UCSD-AML1 (cell line): ENCODE data around the gene IL18.
"Not testable (repeated sequence)": the region's sequence is repeated elsewhere in the genome, so short reads cannot be mapped to it uniquely, and the experiment has no call there.

ENCODE experiments used
- DNase-seq: peaks from one replicate; lab custom pipeline; 2025; ENCODE audit not compliant: unreplicated experiment; lab: John Stamatoyannopoulos, UW

Gene IL18

DNA sequence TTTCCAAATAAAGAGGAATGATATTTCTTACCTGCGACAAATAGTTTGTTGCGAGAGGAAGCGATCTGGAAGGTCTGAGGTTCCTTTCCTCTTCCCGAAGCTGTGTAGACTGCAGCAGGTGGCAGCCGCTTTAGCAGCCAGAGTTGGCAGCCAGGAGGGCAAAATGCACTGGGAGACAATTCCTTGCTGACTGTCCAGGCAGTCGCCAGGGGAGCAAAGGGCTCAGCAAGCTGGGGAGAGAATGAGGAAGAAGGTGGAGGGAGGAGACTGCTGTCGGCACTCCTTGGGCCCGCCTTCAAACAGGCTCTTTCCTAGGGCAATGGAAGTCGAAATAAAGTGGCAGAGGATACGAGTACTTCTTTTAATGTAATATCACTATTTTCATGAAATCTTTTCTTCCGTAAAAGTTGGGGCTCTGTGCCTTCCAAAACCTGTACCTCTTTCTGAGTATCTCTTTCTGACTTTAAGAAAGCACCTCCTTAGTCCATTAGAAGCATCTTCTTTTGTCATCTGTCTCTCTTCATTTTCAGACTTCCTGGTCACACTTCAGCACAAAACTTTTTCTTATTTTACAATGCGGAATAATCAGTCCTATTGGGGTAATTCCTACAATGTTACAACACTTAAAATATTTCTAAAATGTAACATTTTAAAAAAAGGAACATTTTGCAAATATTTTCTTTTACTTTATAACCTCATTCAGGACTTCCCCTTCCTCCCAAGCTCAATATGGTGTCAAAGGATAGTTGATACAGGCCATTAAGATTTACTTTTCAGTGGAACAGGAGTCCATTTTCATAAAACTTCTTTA lies at the start of gene IL18:
TSS of gene IL18 (minus strand) at position 220 of the 811 bp plus-strand sequence. CDS start 9,041 bp downstream, outside the sequence.
- peak; percentile 71 for DNase-seq

DNA sequence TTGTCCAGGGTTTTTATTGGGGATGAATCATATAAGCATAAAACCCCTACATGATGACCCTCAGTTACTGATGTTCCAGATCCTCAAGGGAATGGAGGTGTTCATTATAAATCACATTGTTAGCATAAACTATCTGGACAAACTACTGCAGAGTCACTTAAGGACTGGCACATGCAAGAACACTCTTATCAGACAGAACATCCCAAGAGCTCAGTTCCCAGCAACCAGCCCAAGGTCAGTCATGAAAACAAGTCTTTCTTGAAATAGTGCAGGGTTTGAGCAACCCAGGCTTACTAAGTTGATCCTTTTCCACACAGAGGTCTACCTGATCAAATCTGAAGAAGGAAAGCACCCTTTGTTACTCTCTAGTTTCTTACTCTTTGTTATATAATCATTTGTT lies 48.8 kb upstream of the IL18 start:
- no peak for DNase-seq

DNA sequence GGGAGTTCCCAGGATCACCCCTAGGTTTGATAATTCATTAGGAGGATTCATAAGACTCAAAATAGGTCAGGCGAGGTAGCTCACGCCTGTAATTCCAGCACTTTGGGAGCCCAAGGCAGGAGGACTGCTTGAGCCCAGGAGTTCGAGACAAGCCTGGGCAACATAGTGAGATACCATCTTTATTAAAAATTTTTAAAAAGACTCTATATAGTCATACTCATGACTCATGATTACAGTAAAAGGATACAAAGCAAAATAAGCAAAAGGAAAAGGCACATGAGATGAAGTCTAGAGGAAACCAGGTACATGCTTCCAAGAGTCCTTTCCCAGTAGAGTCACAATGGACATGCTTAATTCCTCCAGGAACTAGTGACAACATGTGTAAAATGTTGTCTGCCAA lies 48.4 kb upstream of the IL18 start:
- DNase-seq = no peak

DNA sequence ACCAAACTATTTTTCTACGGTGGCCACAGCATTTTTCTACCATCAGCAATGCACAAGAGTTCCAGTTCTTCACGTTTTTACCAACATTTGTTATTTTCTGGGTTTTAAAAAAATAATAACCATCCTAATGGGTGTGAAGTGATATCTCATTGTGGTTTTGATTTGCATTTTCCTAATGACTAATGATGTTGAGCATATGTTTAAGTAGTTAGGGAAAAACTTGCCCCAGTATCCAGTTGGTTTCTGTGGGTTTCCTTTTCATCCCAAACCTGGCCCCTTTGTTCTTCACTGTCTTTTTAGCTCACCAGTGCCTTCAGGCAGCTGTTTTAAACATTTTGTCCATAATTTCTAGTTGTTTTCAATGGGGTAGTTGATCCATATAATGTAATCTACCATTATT lies 47.6 kb upstream of the IL18 start:
- DNase-seq = no peak

DNA sequence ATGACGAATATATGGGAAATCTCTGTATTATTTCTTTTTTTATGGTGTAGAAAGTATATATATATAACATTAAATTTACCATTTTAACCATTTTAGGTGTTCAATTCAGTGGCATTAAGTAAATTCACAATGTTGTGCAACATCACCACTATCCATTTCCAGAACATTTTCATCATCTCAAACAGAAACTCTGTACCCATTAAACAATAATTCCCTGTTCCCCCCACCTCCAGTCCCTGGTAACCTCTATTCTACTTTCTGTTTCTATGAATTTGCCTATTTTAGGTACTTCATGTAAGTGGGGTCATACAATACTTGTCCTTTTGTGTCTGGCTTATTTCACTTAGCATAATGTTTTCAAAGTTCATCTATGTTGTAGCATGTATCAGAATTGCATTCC lies 47.0 kb upstream of the IL18 start:
- no peak for DNase-seq

DNA sequence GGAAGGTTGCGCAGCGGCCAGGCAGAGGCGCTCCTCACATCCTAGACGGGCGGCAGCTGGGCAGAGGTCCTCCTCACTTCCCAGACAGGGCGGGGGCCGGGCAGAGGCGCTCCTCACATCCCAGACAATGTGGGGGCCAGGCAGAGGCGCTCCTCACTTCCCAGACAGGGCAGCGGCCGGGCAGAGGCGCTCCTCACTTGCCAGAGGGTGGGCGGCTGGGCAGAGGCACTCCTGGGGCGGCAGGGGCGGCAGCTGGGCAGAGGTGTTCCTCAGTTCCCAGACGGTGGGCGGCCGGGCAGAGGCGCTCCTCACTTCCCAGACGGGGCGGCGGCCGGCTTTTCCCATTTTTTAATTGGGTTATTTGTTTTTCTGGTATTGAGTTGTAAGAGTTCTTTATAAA lies 42.2 kb upstream of the IL18 start:
- DNase-seq = no peak

DNA sequence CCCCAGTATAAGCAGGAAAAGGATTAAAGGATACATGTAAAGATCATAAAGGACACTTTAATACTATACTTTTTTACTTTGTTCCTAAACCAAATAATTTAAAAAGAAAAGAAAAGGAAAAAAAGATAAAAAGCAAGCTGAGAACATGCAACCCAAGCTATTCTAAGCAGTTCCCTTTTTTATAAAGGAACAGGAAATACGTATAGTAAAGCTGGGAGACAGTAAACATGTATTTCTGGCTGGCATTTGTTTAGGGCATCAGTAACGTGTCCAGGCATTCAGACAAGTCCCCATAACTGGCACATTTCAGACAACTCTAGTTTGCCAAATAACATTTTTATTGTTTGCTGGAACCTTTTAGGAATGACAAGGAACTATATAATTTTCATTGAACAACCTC lies 36.4 kb upstream of the IL18 start:
- no peak for DNase-seq

DNA sequence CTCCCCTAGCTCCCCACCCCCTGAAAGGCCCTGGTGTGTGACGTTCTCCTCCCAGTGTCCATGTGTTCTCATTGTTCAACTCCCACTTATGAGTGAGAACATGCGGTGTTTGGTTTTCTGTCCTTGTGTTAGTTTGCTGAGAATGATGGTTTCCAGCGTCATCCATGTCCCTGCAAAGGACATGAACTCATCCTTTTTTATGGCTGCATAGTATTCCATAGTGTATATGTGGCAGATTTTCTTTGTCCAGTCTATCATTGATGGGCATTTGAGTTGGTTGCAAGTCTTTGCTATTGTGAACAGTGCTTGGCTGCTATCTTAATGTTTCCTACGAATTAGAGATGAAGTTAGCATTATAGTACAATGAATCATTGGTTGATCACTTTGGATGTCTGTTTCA lies 35.2 kb upstream of the IL18 start:
- not testable (repeated sequence) for DNase-seq

DNA sequence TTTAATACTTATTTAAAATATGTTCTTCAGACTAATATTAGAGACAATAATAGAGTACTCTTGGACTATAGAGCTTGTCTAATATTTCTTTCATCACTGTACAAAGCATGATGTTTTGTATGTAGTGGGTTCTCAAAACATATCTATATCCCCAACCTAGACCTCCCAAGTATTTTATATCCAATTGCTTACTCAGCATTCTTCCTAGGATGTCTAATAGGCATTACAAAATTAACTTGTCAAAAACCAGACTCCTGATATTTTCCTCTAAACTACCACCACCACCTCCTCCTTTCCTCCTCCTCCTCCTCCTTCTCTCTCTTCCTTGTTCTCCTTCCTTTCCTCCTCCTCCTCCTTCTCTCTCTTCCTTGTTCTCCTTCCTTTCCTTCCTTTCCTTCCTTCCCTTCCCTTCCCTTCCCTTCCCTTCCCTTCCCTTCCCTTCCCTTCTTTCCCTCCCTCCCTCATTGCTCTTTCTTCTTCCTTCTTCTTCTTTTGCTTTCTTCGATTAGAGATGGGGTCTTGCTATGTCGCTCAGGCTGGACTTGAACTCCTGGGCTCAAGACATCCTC lies 32.7 kb upstream of the IL18 start:
- no peak for DNase-seq

DNA sequence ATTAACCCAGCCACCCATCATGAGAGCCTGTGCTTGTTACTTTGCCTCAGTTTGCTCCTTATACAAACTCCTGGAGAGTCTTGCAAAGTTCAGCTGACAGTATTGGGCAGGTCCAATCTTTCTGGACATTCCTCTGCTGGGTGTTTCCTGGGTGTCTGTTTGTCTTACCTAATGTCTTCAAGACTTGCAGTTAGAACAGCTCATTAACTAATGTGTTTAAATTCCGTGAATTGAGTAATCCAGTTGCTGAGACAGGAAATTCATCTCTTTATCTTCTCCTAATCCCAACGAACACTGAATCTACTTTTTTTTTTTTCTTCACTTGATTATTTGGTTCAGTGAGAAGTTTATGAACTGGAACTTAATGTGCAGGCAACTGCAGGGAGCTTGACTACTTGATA lies 32.1 kb upstream of the IL18 start:
- no peak for DNase-seq

DNA sequence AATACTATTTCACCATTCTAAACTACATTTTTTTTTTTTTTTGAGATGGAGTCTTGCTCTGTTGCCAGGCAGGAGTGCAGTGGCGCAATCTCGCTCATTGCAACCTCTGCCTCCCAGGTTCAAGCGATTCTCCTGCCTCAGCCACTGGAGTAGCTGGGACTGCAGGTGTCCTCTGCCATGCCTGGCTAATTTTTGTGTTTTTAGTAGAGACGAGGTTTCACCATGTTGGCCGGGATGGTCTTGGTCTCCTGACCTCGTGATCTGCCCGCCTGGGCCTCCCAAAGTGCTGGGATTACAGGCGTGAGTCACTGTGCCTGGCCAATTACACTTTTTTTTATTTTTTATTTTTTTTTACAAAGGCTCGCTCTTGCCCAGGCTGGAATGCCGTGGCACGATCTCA lies 31.2 kb upstream of the IL18 start:
- DNase-seq = not testable (repeated sequence)

DNA sequence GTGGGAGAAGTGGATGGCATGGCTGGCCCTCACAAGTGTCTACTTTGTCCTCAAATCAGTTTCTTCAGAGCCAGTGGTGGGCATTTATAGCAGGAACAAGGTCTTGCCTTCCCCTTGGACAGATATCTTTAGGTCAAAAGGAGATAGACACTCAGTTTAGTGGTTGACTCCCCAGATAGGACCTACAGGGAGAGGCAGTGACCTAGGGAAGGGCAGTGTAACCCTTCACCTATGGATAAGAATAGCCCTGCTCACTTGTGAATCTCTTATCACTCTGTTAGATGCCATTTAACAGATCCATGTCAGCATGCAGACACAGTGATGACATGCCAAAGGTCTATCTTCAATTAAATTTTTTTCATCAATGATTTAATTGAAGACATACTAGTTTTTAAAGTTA lies 22.4 kb upstream of the IL18 start:
- DNase-seq = no peak

DNA sequence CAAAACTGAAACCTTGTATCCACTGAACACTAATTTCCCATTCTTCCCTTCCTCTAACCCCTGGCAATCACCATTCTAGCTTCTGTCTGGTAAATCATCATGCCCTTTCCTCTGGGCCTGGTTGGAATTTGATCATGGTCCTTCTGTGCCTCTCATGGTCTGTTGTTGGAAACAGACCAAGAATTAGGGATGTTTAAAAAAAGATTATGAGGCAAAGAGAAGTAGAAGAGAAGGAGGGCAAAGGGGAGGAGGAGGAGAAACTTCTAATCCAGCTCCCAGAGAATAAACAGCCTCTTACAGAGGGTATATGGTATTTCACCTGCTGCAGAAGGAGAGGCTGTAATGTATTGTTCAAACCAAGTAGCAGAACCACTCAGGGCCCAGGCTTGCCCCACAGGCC lies 22.0 kb upstream of the IL18 start:
- no peak for DNase-seq

DNA sequence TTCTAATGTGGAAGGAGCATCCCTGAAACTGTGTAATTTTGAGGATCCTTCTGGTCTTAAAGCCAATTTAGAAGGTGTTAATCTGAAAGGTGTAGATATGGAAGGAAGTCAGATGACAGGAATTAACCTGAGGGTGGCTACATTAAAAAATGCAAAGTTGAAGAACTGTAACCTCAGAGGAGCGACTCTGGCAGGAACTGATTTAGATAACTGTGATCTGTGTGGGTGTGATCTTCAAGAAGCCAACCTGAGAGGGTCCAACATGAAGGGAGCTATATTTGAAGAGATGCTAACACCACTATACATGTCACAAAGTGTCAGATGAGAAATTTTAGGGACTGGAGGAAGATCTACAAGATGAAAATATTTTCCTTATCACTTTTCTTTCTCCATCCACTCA lies 19.0 kb upstream of the IL18 start:
- DNase-seq = no peak

DNA sequence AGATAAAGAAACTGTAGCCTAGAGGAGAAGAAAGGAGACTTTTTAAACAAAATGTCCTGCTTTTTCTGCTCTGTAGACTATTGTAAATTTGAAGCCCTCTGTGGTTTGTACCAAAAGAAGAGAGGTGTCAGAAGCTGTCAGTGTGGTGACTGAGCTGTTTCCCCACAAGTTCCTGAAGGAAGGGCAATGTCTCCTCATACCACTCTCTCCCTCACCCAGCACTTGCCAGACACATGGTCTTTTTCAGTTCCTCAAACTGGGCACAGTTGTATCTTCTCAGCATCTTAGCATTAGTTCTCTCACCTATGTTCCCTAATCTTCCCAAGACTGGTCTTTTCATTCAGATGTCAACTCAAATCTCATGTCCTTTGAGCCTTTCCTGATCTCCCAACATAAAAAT lies 15.7 kb upstream of the IL18 start:
- DNase-seq = peak; percentile 28

DNA sequence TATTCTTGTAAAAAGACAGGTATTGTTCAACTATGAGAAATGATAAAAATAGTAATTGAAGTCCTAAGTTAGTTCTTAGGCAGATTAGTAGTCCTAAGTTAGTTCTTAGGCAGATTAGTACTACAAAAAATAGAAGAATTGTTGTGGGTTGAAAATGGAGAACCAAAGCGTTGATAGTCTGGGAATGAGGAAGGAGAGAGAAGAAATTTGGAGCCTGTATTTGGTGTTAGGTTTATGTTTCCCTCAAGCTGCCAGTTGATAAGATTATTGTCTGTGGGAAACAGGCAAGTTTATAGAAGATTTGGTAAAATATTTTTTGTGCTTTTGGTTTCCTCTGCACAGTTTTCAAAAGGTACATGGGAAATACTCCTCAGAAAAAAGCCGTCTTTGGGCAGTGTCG lies 15.0 kb upstream of the IL18 start:
- DNase-seq = no peak

DNA sequence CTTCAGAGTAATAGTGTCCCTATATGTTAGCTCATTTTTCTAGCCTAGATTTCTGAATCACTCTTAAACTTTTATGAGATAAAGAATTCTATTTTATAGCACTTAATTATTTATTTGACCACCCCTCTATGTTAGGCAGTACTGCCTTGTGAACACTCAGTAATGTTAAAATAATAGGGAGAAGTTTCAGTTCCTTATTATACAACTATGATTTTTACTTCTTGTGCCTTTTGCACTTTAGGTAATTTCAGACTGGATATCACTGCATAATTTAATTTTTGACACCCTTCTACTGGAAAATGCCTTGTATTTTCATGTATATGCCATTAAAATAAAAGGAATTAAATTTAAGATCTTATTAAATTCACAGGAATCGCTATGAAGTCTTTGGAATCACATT lies 14.5 kb upstream of the IL18 start:
- no peak for DNase-seq

DNA sequence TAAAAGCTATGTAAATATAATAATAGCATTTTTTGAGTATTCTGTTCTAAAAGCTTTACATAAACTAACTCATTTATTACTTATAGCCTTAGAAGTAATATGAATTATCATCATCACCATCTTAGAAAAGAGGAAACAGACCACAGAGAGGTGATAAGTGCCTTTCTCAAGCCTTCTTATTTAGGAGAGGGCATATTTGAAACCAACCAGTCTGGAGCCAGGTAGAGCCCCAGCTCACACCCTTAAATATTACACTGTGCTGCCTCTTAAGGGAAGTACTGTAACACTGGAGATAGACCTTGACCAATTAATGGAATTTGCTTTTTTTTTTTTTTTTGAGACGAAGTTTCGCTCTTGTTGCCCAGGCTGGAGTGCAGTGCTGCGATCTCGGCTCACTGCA lies 13.7 kb upstream of the IL18 start:
- DNase-seq = no peak

DNA sequence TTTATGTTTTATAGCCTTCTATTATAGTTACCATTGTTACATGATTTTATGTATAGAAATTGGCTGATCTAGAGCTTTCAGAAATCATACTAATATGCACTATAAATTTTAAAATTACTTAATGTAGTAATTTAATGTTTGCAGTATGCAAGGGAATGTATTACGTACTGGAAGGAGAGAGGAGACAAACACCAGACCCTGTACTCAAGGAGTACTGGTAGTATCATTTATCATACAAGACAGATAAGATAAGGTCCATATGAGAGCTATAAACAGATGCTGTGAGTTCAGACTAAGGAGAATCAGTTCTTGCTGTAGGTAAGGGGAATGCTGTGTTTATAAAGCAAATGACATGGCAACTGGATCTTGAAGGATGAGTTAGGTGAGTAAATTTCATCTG lies 12.2 kb upstream of the IL18 start:
- DNase-seq = no peak

DNA sequence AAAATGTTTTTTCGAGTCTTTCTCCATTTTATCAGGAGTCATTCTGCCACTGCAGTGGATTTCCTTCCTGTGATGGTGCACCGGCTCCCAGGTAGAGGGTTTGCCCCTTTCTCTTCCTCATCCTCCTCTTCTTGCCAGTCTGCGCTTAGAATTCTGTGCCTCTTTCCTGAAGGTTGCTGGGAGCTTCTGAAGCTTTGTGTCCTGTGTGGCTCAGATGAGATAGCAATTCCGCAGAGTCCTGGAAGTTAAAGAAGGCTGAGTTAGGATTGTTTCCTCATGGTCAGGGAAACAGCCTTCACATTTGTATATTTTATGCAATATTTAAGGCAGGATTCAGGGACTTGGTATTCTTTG lies 11.7 kb upstream of the IL18 start:
- no peak for DNase-seq

DNA sequence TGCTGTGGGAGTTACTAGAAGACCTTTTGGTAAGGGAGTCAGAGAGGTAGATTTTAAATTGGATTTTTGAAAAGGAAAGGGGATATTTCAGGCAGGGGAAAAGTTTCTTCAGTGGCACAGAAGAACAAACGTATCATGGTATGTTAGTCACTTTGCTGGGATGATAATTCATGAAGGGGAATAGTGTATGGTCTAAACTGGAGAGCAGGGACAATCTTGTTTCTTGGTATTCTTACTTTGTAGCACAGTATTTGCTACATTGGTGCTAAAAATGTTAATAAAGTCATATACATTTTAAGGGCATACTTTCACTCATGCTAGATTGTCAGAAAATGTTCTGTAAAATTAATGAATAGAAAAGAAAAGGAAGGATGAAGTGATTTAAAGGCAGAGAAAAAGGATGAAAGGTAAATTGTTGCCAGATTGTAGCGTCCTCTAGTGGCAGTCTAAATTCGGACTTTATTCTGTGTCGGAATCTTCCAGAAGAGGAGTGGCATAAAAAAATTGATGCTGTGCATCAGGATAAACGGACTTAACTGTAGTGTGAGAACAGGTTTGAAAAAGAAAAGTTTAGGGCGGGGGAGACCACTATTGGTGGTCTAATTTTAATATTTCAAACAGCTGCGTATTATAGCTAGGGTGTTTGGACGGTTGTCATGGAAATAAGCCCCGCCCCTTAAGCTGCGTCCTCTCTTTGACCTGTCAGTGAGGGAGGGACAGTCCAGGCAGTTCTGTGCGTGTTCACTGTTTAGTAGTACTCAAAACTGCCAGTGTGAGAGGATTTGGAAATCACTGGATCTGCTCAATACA lies 11.1 kb upstream of the IL18 start, which contains the start of gene BCO2:
TSS of gene BCO2 (plus strand) at position 724 of the 810 bp plus-strand sequence. CDS start 90 bp downstream, outside the sequence.
- DNase-seq = peak; percentile 33

DNA sequence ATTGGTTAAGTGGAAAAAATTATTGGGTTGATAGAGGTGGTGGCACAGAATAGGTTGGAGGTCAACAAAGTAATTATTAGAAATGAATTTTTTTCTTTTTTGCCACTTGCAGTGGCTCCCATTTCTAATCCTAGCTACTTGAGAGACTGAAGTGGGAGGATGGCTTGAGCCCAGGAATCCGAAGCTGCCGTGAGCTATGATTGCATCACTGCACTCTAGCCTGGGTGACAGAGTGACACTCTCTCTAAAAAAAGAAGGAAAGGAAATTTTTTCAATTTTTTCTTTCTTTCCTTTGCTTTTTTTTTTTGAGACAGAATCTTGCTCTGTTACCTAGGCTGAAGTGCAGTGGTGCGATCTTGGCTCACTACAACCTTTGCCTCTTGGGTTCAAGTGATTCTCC lies 9.3 kb upstream of the IL18 start:
- DNase-seq = no peak
